Activated T-helper 2 cell treated with anti-CD3 and anti-CD28 coated beads, Interferon-gamma antibody, Interleukin-2, Interleukin-4, amounts not matched to agents 10 μg/mL and 5 μg/mL and 100 μg/mL, durations not matched to agents 14 hours and 24 hours and 36 hours (primary cell): ENCODE measurements around the gene RC3H1. TPM values are rescaled to one million over a fixed set of nuclear protein-coding genes. Genes with fewer than 3 reads are reported as not detected.
A peak's percentile ranks its signal among the peaks of the same experiment; 100 is the strongest.

Experiments used
- DNase-seq: peaks from one replicate; pipeline ENCODE4 v3.0.0; 2021; ENCODE audit warnings: low spot score
- H3K27ac Mint-ChIP-seq: one replicate; pipeline ENCODE4 v1.8.0; 2021; ENCODE audit warnings: mixed read lengths
- H3K27me3 Mint-ChIP-seq: one replicate; pipeline ENCODE4 v1.8.0; 2021; ENCODE audit warnings: low read depth, mixed read lengths
- H3K36me3 Mint-ChIP-seq: one replicate; pipeline ENCODE4 v1.8.0; 2021; ENCODE audit warnings: low read depth, mixed read lengths
- H3K4me1 Mint-ChIP-seq: one replicate; pipeline ENCODE4 v1.8.0; 2021; ENCODE audit warnings: low read depth, mixed read lengths
- H3K4me3 Mint-ChIP-seq: one replicate; pipeline ENCODE4 v1.8.0; 2021; ENCODE audit warnings: low read depth, mild to moderate bottlenecking, moderate library complexity, mixed read lengths
- H3K9me3 Mint-ChIP-seq: one replicate; pipeline ENCODE4 v1.8.0; 2021; ENCODE audit warnings: mixed read lengths
- intact Hi-C: fragments of 100-400 bp; cut with micrococcal nuclease; formaldehyde crosslinking; loops from one replicate; pipeline ENCODE4 v1.15.1; 2023
- total RNA-seq: library from RNA; stranded (reverse); gene quantifications from 2 replicates; pipeline ENCODE4 v1.2.3, GENCODE V29; 2022

RC3H1 gene
- total RNA-seq, 1 donor from 2014 or later = 33.5 TPM

- Mint-ChIP-seq H3K27me3 (no peaks in the 10 kb centered on the region), H3K9me3 (no peaks in the 10 kb centered on the region), H3K4me1 (peaks cover 51% of the 10 kb centered on the region), H3K27ac (no peak overlapping the region), H3K36me3 (peaks cover 25% of the 10 kb centered on the region), H3K4me3 (no peak overlapping the region)
- no peak for DNase-seq
- intact Hi-C loops = no loop called here
Measured at GRCh38 chr1:174018565-174018964, 3.6 kb downstream of the RC3H1 start.

- Mint-ChIP-seq H3K36me3 (peaks cover 31% of the 10 kb centered on the region), H3K27me3 (no peaks in the 10 kb centered on the region), H3K9me3 (no peaks in the 10 kb centered on the region), H3K4me3 (no peak overlapping the region), H3K27ac (no peak overlapping the region), H3K4me1 (peaks cover 43% of the 10 kb centered on the region)
- intact Hi-C loops = no loop called here
- no peak for DNase-seq
Measured at GRCh38 chr1:174017231-174017970, 4.8 kb downstream of the RC3H1 start.

GRCh38 chr1:174013864-174014418 lies 8.2 kb downstream of the RC3H1 start:
- H3K9me3 Mint-ChIP-seq = no peaks in the 10 kb centered on the region

GRCh38 chr1:174008979-174009378 lies 13.2 kb downstream of the RC3H1 start:
- Mint-ChIP-seq H3K27ac (no peak overlapping the region), H3K36me3 (peaks cover 49% of the 10 kb centered on the region), H3K9me3 (no peaks in the 10 kb centered on the region), H3K4me3 (no peak overlapping the region), H3K27me3 (no peaks in the 10 kb centered on the region), H3K4me1 (peaks cover 22% of the 10 kb centered on the region)
- DNase-seq = no peak
- intact Hi-C loops = no loop called here

More at GRCh38 chr1:174013864-174014418, 8.2 kb downstream of the RC3H1 start:
- Mint-ChIP-seq H3K36me3 (peaks cover 36% of the 10 kb centered on the region), H3K27ac (peak overlapping the region; percentile 33), H3K4me1 (peaks cover 37% of the 10 kb centered on the region), H3K27me3 (no peaks in the 10 kb centered on the region), H3K4me3 (no peak overlapping the region)
- DNase-seq = no peak
- intact Hi-C loops = no loop called here

- intact Hi-C loops = no loop called here
- H3K4me3 Mint-ChIP-seq = no peak overlapping the region
- DNase-seq = no peak
- no peaks in the 10 kb centered on the region for H3K27me3 Mint-ChIP-seq
- H3K36me3 Mint-ChIP-seq = peaks cover 49% of the 10 kb centered on the region
- H3K27ac Mint-ChIP-seq = no peak overlapping the region
- no peaks in the 10 kb centered on the region for H3K9me3 Mint-ChIP-seq
- H3K4me1 Mint-ChIP-seq = peaks cover 20% of the 10 kb centered on the region
Measured at GRCh38 chr1:174008269-174008668, 13.9 kb downstream of the RC3H1 start.

- Mint-ChIP-seq H3K9me3 (no peaks in the 10 kb centered on the region), H3K27me3 (no peaks in the 10 kb centered on the region), H3K27ac (no peak overlapping the region), H3K36me3 (peaks cover 45% of the 10 kb centered on the region), H3K4me3 (no peak overlapping the region), H3K4me1 (peaks cover 18% of the 10 kb centered on the region)
- no peak for DNase-seq
- intact Hi-C loops = no loop called here
Measured at GRCh38 chr1:174007851-174008250, 14.3 kb downstream of the RC3H1 start.

- Mint-ChIP-seq H3K27me3 (no peaks in the 10 kb centered on the region), H3K27ac (no peak overlapping the region), H3K4me1 (peaks cover 18% of the 10 kb centered on the region), H3K9me3 (no peaks in the 10 kb centered on the region), H3K4me3 (no peak overlapping the region), H3K36me3 (peaks cover 33% of the 10 kb centered on the region)
- intact Hi-C loops = no loop called here
- DNase-seq = no peak
Measured at GRCh38 chr1:174005032-174005431, 17.1 kb downstream of the RC3H1 start.

GRCh38 chr1:174003867-174004266 lies 18.3 kb downstream of the RC3H1 start:
- H3K36me3 Mint-ChIP-seq = peaks cover 27% of the 10 kb centered on the region
- no peaks in the 10 kb centered on the region for H3K9me3 Mint-ChIP-seq
- H3K27me3 Mint-ChIP-seq = no peaks in the 10 kb centered on the region
- intact Hi-C loops = no loop called here
- DNase-seq = no peak
- no peak overlapping the region for H3K27ac Mint-ChIP-seq
- no peak overlapping the region for H3K4me3 Mint-ChIP-seq
- peaks cover 11% of the 10 kb centered on the region for H3K4me1 Mint-ChIP-seq

- H3K27ac Mint-ChIP-seq = no peak overlapping the region
Measured at GRCh38 chr1:174001573-174001972, 20.6 kb downstream of the RC3H1 start.

GRCh38 chr1:174000371-174000770 lies 21.8 kb downstream of the RC3H1 start:
- DNase-seq = no peak
- Mint-ChIP-seq H3K4me3 (no peak overlapping the region), H3K9me3 (no peaks in the 10 kb centered on the region), H3K27me3 (no peaks in the 10 kb centered on the region), H3K36me3 (peaks cover 7% of the 10 kb centered on the region), H3K27ac (no peak overlapping the region), H3K4me1 (peaks cover 16% of the 10 kb centered on the region)
- intact Hi-C loops = no loop called here

More at GRCh38 chr1:174001573-174001972, 20.6 kb downstream of the RC3H1 start:
- peaks cover 13% of the 10 kb centered on the region for H3K4me1 Mint-ChIP-seq
- no peaks in the 10 kb centered on the region for H3K27me3 Mint-ChIP-seq
- peaks cover 11% of the 10 kb centered on the region for H3K36me3 Mint-ChIP-seq
- intact Hi-C loops = no loop called here
- DNase-seq = no peak
- no peak overlapping the region for H3K4me3 Mint-ChIP-seq
- H3K9me3 Mint-ChIP-seq = no peaks in the 10 kb centered on the region

- H3K4me1 Mint-ChIP-seq = peaks cover 16% of the 10 kb centered on the region
- intact Hi-C loops = no loop called here
- no peak overlapping the region for H3K27ac Mint-ChIP-seq
Measured at GRCh38 chr1:173997791-173998190, 24.4 kb downstream of the RC3H1 start.

GRCh38 chr1:173996995-173997394 lies 25.2 kb downstream of the RC3H1 start:
- DNase-seq = no peak
- peaks cover 21% of the 10 kb centered on the region for H3K36me3 Mint-ChIP-seq
- no peaks in the 10 kb centered on the region for H3K9me3 Mint-ChIP-seq
- intact Hi-C loops = no loop called here
- no peak overlapping the region for H3K27ac Mint-ChIP-seq
- no peak overlapping the region for H3K4me3 Mint-ChIP-seq
- no peaks in the 10 kb centered on the region for H3K27me3 Mint-ChIP-seq
- H3K4me1 Mint-ChIP-seq = peaks cover 15% of the 10 kb centered on the region

More at GRCh38 chr1:173997791-173998190, 24.4 kb downstream of the RC3H1 start:
- Mint-ChIP-seq H3K9me3 (no peaks in the 10 kb centered on the region), H3K27me3 (no peaks in the 10 kb centered on the region), H3K4me3 (no peak overlapping the region), H3K36me3 (peaks cover 13% of the 10 kb centered on the region)
- no peak for DNase-seq

GRCh38 chr1:173995475-173995874 lies 26.7 kb downstream of the RC3H1 start:
- Mint-ChIP-seq H3K9me3 (no peaks in the 10 kb centered on the region), H3K27ac (no peak overlapping the region), H3K27me3 (no peaks in the 10 kb centered on the region), H3K36me3 (peaks cover 23% of the 10 kb centered on the region), H3K4me3 (no peak overlapping the region), H3K4me1 (peaks cover 11% of the 10 kb centered on the region)
- DNase-seq = no peak
- intact Hi-C loops = no loop called here
